Measurements from ENCODE around the gene RANBP3L. TPM values are rescaled to one million over a fixed set of nuclear protein-coding genes. Genes with fewer than 3 reads are reported as not detected.

RANBP3L gene
- not detected in 2 replicates for total RNA-seq

DNA sequence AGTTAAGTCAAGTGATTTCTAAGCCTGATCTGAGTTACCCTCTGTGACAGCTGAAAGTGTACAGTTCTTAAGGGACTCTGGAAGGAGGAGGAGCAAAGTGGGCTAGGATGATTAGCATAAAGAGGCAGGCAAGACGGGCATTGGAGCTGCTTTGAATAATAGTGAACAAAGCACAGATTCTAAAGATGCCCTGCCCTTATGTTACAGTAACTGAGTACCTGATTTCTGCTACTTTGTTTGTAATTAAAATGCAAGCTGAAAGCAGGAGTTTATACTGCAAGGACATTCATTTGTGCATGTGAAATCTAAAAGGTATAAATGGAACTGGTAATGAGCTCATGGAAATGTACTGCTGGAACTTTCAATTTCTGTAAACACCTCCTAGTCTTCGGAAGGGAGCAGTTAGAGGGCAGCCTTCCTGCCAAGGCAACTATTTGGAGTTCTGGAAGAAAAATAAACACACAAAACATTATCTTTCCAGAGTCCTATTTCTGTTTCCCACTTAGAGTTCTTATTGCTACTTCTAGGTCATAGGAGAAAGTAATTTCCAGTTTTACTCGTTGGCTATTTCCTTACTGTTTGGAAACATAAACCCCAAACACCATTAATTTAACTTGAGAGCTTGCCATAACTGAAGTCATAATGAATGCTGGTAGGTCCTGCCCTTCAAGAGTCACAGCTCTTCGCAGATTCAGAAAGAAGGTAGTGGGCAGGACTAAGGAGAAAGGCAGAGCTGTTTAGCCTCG is at the start of gene RANBP3L:
Gene RANBP3L (minus strand): TSS at position 45 of the 746 bp plus-strand sequence. CDS start 486 bp downstream, outside the sequence.

GRCh38 chr5:36241631-36242533 is 59.8 kb downstream of the RANBP3L start, which contains the start of gene NADK2:
Gene NADK2, minus strand, starts transcription at chr5:36241925. Its CDS starts 127 bp downstream, at chr5:36241798.

Other genes with a start within 250 kb of the RANBP3L start
- gene UGT3A2, start 235.0 kb downstream of the RANBP3L start, total RNA-seq, result not detected in 2 replicates
- gene LMBRD2, start 150.0 kb downstream of the RANBP3L start, total RNA-seq, result 2.9 and 3.3 TPM in 2 replicates
- 25.6 and 31.3 TPM in 2 replicates for gene SKP2, start 149.8 kb downstream of the RANBP3L start, total RNA-seq
- 10.9 and 12.4 TPM in 2 replicates for gene NADK2, start 60.0 kb downstream of the RANBP3L start, total RNA-seq

Data from mesangial cell (primary cell).